Measurements from ENCODE around the gene TMEM267.

DNA sequence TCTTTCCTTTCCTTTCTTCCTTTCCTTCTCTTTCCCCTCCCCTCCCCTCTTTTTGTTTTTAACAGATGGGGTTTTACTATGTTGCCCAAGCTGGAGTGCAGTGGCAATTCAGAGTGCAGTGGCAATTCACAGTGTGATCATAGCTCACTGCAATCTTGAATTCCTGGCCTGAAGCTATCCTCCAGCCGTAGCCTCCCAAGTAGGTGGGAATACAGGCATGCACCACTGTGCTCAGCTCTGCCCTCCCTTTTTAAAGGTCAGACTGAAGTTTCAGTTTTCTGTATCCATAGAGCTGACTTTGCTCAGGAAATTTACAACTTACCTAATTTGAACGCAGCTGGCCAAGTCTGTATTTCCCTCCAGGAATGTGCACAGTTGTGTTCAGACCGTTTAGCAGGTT lies 72.2 kb downstream of the TMEM267 start:
- TF ChIP-seq POLR2A (IDR thresholded peaks at IDR 0.05; ENCODE audit: low read depth, low read length) (no peak), SP1 (IDR thresholded peaks at IDR 0.05; ENCODE audit: low read depth, low read length) (no peak)

Data from GM12878 (cell line).